Measurements from ENCODE around the gene PTPN3. TPM values are rescaled to one million over a fixed set of nuclear protein-coding genes. Genes with fewer than 3 reads are reported as not detected.

The PTPN3 gene
- total RNA-seq, 1 donor from 2014 or later, result 2.4 TPM

GRCh38 chr9:109468927-109469326 lies 29.2 kb downstream of the PTPN3 start:
- no peak overlapping the region for H3K9ac ChIP-seq
- Mint-ChIP-seq H3K27me3 (ENCODE audit: insufficient read depth, low read depth) (no peaks in the 10 kb centered on the region), H3K4me3 (no peak overlapping the region), H3K4me1 (peaks cover 7% of the 10 kb centered on the region), H3K36me3 (no peaks in the 10 kb centered on the region), H3K9me3 (no peaks in the 10 kb centered on the region), H3K27ac (no peak overlapping the region)
- no peaks in the 10 kb centered on the region for H3K36me3 ChIP-seq
- no peaks in the 10 kb centered on the region for H3K79me2 ChIP-seq (ENCODE audit: low read depth)
- peaks cover 18% of the 10 kb centered on the region for H3K4me1 ChIP-seq
- H3K4me3 ChIP-seq, result no peak overlapping the region
- TF ChIP-seq EZH2phosphoT487 (IDR thresholded peaks at IDR 0.05) (no peak), EZH2 (IDR thresholded peaks at IDR 0.05) (no peak)
- no peaks in the 10 kb centered on the region for H3F3A ChIP-seq (ENCODE audit: low read depth)
- H3K27ac ChIP-seq, result no peak overlapping the region
- no peak overlapping the region for H2AFZ ChIP-seq (replicated peaks)
- no peak for DNase-seq (ENCODE audit: low spot score)
- H3K9me3 ChIP-seq (ENCODE audit: low read depth), result no peaks in the 10 kb centered on the region
- no peaks in the 10 kb centered on the region for H3K27me3 ChIP-seq
- no peaks in the 10 kb centered on the region for H4K20me1 ChIP-seq (ENCODE audit: low read depth)
- no peak overlapping the region for H3K4me2 ChIP-seq

GRCh38 chr9:109467936-109468335 lies 30.2 kb downstream of the PTPN3 start:
- no peak overlapping the region for H3K9ac ChIP-seq
- H3K9me3 ChIP-seq (ENCODE audit: low read depth), result no peaks in the 10 kb centered on the region
- no peak overlapping the region for H3K27ac Mint-ChIP-seq
- no peaks in the 10 kb centered on the region for H3K27me3 Mint-ChIP-seq (ENCODE audit: insufficient read depth, low read depth)
- H3K4me1 ChIP-seq, result peaks cover 11% of the 10 kb centered on the region
- peak; percentile 59 for DNase-seq (ENCODE audit: low spot score)
- TF ChIP-seq EZH2phosphoT487 (IDR thresholded peaks at IDR 0.05) (no peak), CTCF (IDR thresholded peaks at IDR 0.05) (no peak), EZH2 (IDR thresholded peaks at IDR 0.05) (no peak)
- H3K36me3 Mint-ChIP-seq, result no peaks in the 10 kb centered on the region
- no peak overlapping the region for H3K4me3 Mint-ChIP-seq
- H3K4me1 Mint-ChIP-seq, result peaks cover 7% of the 10 kb centered on the region
- H3K4me3 ChIP-seq, result no peak overlapping the region
- no peaks in the 10 kb centered on the region for H3K79me2 ChIP-seq (ENCODE audit: low read depth)
- H3K27ac ChIP-seq, result peak overlapping the region; percentile 40
- no peaks in the 10 kb centered on the region for H3K27me3 ChIP-seq
- H3K9me3 Mint-ChIP-seq, result no peaks in the 10 kb centered on the region
- H3K4me2 ChIP-seq, result peak overlapping the region; percentile 4
- H4K20me1 ChIP-seq (ENCODE audit: low read depth), result no peaks in the 10 kb centered on the region
- H3F3A ChIP-seq (ENCODE audit: low read depth), result no peaks in the 10 kb centered on the region
- H2AFZ ChIP-seq (replicated peaks), result no peak overlapping the region
- no peaks in the 10 kb centered on the region for H3K36me3 ChIP-seq

GRCh38 chr9:109466623-109467590 lies 31.2 kb downstream of the PTPN3 start:
- Histone ChIP-seq H3K36me3 (no peaks in the 10 kb centered on the region), H4K20me1 (ENCODE audit: low read depth) (no peaks in the 10 kb centered on the region), H2AFZ (replicated peaks) (no peak overlapping the region), H3K4me1 (peaks cover 9% of the 10 kb centered on the region), H3F3A (ENCODE audit: low read depth) (no peaks in the 10 kb centered on the region), H3K79me2 (ENCODE audit: low read depth) (no peaks in the 10 kb centered on the region), H3K9ac (no peak overlapping the region), H3K27ac (no peak overlapping the region), H3K4me3 (no peak overlapping the region), H3K27me3 (no peaks in the 10 kb centered on the region), H3K9me3 (ENCODE audit: low read depth) (no peaks in the 10 kb centered on the region), H3K4me2 (no peak overlapping the region)
- peaks cover 7% of the 10 kb centered on the region for H3K4me1 Mint-ChIP-seq
- no peak overlapping the region for H3K4me3 Mint-ChIP-seq
- no peaks in the 10 kb centered on the region for H3K27me3 Mint-ChIP-seq (ENCODE audit: insufficient read depth, low read depth)
- H3K27ac Mint-ChIP-seq, result peak overlapping the region; percentile 93
- no peaks in the 10 kb centered on the region for H3K36me3 Mint-ChIP-seq
- no peaks in the 10 kb centered on the region for H3K9me3 Mint-ChIP-seq
- DNase-seq (ENCODE audit: low spot score), result no peak
- TF ChIP-seq EZH2 (IDR thresholded peaks at IDR 0.05), result no peak
- TF ChIP-seq EZH2phosphoT487 (IDR thresholded peaks at IDR 0.05), result no peak
- TF ChIP-seq CTCF (IDR thresholded peaks at IDR 0.05), result no peak
